RWPE2 (cell line): ENCODE measurements around the gene STK35.

Source experiments
- ATAC-seq: fragments of 200-7000 bp; cut with Tn5 transposase; 3 replicates; pipeline ENCODE4 v1.9.1; 2021; ENCODE audit warnings: low read depth
- DNase-seq: peaks from one replicate; pipeline ENCODE4 v3.0.0-alpha.2; 2020; ENCODE audit warnings: low spot score
- H3K27ac ChIP-seq: fragments of 450-650 bp; 2 replicates; pipeline ENCODE4 v1.5.1; 2017; ENCODE audit warnings: mild to moderate bottlenecking; ENCODE audit not compliant: poor library complexity, severe bottlenecking
- H3K27me3 ChIP-seq: fragments of 250-450 bp; sonication (Bioruptor Pico); 2 replicates; pipeline ENCODE4 v1.5.1; 2021; ENCODE audit warnings: mild to moderate bottlenecking, moderate library complexity; ENCODE audit not compliant: insufficient read depth, poor library complexity, severe bottlenecking
- H3K36me3 ChIP-seq: fragments of 250-450 bp; sonication (Bioruptor Pico); 2 replicates; pipeline ENCODE4 v1.5.1; 2020; ENCODE audit warnings: low read depth, mild to moderate bottlenecking, moderate library complexity
- H3K4me1 ChIP-seq: fragments of 250-450 bp; sonication (Bioruptor Pico); 2 replicates; pipeline ENCODE4 v1.5.1; 2021; ENCODE audit warnings: mild to moderate bottlenecking, moderate library complexity; ENCODE audit not compliant: insufficient read depth, poor library complexity, severe bottlenecking
- H3K4me3 ChIP-seq: fragments of 250-450 bp; sonication (Bioruptor Pico); 2 replicates; pipeline ENCODE4 v1.5.1; 2021; ENCODE audit warnings: mild to moderate bottlenecking, moderate library complexity; ENCODE audit not compliant: severe bottlenecking
- H3K9me3 ChIP-seq: fragments of 250-450 bp; sonication (Bioruptor Pico); 2 replicates; pipeline ENCODE4 v1.5.1; 2021; ENCODE audit warnings: mild to moderate bottlenecking, moderate library complexity; ENCODE audit not compliant: severe bottlenecking
- CTCF ChIP-seq: fragments of 450-650 bp; IDR thresholded peaks from one replicate; pipeline ENCODE4 v1.5.1; 2017; ENCODE audit warnings: mild to moderate bottlenecking, moderate library complexity; ENCODE audit not compliant: poor library complexity, severe bottlenecking

Gene STK35

GRCh38 chr20:2195614-2196013, 94.0 kb downstream of the STK35 start:
- ATAC-seq (no peak), DNase-seq (no peak)
- no peak overlapping the region for H3K4me3 ChIP-seq
- no peak for TF ChIP-seq CTCF
- peaks cover 3% of the 10 kb centered on the region for H3K27me3 ChIP-seq
- H3K36me3 ChIP-seq, result no peaks in the 10 kb centered on the region
- no peaks in the 10 kb centered on the region for H3K4me1 ChIP-seq
- no peaks in the 10 kb centered on the region for H3K9me3 ChIP-seq
- no peak overlapping the region for H3K27ac ChIP-seq

- Histone ChIP-seq H3K27ac (no peak overlapping the region), H3K9me3 (no peaks in the 10 kb centered on the region), H3K4me1 (no peaks in the 10 kb centered on the region), H3K4me3 (no peak overlapping the region), H3K27me3 (peaks cover 3% of the 10 kb centered on the region), H3K36me3 (no peaks in the 10 kb centered on the region)
- TF ChIP-seq CTCF, result no peak
- DNase-seq, result no peak
- ATAC-seq, result no peak
Measured at GRCh38 chr20:2197166-2197565, 95.5 kb downstream of the STK35 start.
